Lower lobe of right lung (tissue), 2 donors: ENCODE measurements around the gene SEMA6A. TPM values are rescaled to one million over a fixed set of nuclear protein-coding genes. Genes with fewer than 3 reads are reported as not detected.

Source experiments
- ATAC-seq, 2 donors: fragments of 200-7000 bp; cut with Tn5 transposase; one replicate each; pipeline ENCODE4 v1.9.1; 2020 to 2022; ENCODE audit warnings: mild to moderate bottlenecking in 2 of 2, moderate library complexity in 2 of 2
- DNase-seq: peaks from one replicate; pipeline ENCODE4 v3.0.0-alpha.2; 2020
- H3K27ac ChIP-seq: fragments of 200-600 bp; one replicate; pipeline ENCODE4 v1.8.0; 2022
- H3K27me3 ChIP-seq: fragments of 200-600 bp; one replicate; pipeline ENCODE4 v1.8.0; 2022; ENCODE audit warnings: low read depth
- H3K36me3 ChIP-seq: fragments of 200-600 bp; one replicate; pipeline ENCODE4 v1.8.0; 2022; ENCODE audit warnings: mild to moderate bottlenecking
- H3K4me1 ChIP-seq: fragments of 200-600 bp; one replicate; pipeline ENCODE4 v1.8.0; 2022
- H3K4me3 ChIP-seq: fragments of 200-600 bp; one replicate; pipeline ENCODE4 v1.8.0; 2022; ENCODE audit warnings: mild to moderate bottlenecking
- H3K9me3 ChIP-seq: fragments of 200-600 bp; one replicate; pipeline ENCODE4 v1.8.0; 2022
- intact Hi-C: fragments of 100-400 bp; cut with DNase I; formaldehyde crosslinking; loops from one replicate; pipeline ENCODE4 v1.11.0; 2022
- total RNA-seq: library from RNA; stranded (reverse); fragmentation: NEBNext Ultra II Directional; extraction: Animal tissue kit (Norgen Biotek cat#: 25700); gene quantifications from one replicate; pipeline ENCODE4 v1.2.1, GENCODE V29; 2021
- TF ChIP-seq, protein P1 (sequence below): fragments of 200-600 bp; IDR thresholded peaks from one replicate; pipeline ENCODE4 v1.8.0; 2022; ENCODE audit warnings: antibody characterized with exemption, mild to moderate bottlenecking
- donor health status: DM: no; HTN: yes; CAD: no; lungs with severe emphysema.

Gene SEMA6A
- total RNA-seq, 1 donor from 2014 or later: 44.3 TPM

DNA sequence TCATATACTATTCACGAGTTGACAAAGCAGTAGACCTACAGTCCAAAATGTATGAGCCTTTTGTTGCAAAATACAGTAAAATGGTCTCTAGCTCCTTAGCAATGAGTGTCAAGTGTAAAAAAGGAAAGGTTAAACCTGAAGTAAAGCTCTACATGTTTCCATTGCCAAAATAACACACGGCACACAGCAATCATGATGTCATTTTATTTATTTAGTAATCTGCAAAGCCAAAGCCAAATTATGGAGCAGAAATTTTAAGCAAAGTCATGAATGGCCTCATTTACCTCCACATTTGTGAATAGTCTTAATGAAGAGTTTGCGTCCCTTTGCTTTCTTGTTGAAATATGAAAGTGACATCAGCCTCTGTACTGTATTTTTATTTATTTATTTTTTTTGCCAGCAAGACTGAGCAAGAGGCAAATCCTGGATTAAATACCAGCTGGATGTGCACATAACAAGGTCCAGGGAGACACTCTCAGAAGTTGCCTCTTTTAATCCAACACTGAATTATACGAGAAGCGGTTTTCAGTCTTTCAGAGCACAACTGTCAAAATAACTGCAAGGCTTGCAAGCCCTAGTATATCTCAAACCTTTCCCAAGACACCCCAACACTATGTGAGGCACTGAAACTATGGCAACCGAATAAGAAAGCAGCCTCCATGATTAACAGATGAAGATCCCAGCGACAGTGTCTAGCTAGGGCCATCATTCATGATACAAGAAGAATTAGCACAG lies 9.7 kb downstream of the SEMA6A start:
- DNase-seq: no peak
- Histone ChIP-seq H3K27me3 (peaks cover 12% of the 10 kb centered on the region), H3K9me3 (no peaks in the 10 kb centered on the region), H3K4me3 (no peak overlapping the region), H3K4me1 (peaks cover 12% of the 10 kb centered on the region), H3K36me3 (no peaks in the 10 kb centered on the region), H3K27ac (no peak overlapping the region)
- no peak for ATAC-seq
- intact Hi-C loops: no loop called here
- TF ChIP-seq, protein P1, sequence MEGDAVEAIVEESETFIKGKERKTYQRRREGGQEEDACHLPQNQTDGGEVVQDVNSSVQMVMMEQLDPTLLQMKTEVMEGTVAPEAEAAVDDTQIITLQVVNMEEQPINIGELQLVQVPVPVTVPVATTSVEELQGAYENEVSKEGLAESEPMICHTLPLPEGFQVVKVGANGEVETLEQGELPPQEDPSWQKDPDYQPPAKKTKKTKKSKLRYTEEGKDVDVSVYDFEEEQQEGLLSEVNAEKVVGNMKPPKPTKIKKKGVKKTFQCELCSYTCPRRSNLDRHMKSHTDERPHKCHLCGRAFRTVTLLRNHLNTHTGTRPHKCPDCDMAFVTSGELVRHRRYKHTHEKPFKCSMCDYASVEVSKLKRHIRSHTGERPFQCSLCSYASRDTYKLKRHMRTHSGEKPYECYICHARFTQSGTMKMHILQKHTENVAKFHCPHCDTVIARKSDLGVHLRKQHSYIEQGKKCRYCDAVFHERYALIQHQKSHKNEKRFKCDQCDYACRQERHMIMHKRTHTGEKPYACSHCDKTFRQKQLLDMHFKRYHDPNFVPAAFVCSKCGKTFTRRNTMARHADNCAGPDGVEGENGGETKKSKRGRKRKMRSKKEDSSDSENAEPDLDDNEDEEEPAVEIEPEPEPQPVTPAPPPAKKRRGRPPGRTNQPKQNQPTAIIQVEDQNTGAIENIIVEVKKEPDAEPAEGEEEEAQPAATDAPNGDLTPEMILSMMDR: no peak

DNA sequence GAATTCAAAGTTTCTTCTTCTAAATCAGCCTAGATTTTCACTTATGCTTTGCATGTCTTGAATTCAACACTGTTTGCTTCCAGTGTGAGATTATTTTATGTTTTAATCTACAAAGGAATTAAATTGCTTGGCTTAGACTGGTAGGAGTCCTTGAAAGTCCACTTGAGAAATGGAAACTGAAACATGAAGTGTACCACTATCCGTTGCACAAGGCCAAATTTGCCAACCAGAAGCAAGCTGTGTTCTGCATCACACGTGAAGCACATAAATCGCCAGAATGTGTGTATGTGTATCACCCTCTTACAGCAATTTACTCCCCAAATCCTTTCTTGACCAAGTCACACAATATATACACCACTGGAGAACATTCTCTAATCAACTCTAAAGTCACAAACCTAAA lies 10.3 kb downstream of the SEMA6A start:
- peak in 1 of 2 donors; percentile 46 for ATAC-seq
- no peak overlapping the region for H3K27ac ChIP-seq
- TF ChIP-seq, protein P1: no peak
- peaks cover 6% of the 10 kb centered on the region for H3K27me3 ChIP-seq
- H3K9me3 ChIP-seq: no peaks in the 10 kb centered on the region
- intact Hi-C loops: no loop called here
- H3K4me3 ChIP-seq: no peak overlapping the region
- no peak for DNase-seq
- no peaks in the 10 kb centered on the region for H3K36me3 ChIP-seq
- H3K4me1 ChIP-seq: peaks cover 12% of the 10 kb centered on the region

DNA sequence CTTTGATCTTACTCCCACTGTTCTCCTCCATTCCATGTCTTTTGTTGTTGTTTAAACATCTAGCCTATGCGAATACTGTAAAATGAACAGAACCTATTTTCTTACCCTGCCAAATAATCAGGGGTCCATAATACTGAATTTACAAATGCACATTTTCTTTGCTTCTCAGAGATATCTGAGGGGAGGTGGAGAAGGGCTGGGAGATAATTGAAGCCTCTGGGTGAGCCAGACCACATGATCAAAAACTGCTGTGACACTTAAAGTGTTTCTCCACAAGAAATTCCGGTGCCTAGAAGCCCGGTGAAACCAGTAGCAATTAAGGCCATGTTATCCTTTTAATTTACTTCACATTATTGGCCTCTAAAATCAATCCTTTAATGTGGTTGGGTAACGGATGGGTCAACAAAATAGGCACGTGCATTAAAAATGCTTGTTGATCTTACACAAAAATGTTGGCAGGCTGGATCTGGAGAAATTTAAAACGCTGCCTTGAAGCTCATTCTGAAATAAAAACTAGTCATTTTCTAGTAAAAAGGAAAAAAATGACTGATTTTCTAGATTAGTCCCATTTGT lies 10.8 kb downstream of the SEMA6A start:
- H3K27ac ChIP-seq: no peak overlapping the region

DNA sequence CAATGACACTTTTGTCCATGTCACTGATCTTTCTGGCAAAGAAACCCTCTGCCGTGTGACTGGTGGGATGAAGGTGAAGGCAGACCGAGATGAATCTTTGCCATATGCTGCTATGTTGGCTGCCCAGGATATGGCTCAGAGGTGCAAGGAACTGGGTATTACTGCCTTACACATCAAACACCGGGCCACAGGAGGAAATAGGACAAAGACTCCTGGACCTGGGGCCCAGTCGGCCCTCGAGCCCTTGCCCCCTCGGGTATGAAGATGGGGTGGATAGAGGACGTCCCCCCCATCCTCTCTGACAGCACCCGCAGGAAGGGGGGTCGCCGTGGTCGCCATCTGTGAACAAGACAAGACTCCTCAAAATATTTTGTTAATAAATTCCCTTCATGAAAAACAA lies 12.0 kb downstream of the SEMA6A start:
- DNase-seq: no peak
- no peaks in the 10 kb centered on the region for H3K36me3 ChIP-seq

More for the DNA sequence above, 10.8 kb downstream of the SEMA6A start:
- no peak for DNase-seq
- peaks cover under 1% of the 10 kb centered on the region for H3K27me3 ChIP-seq
- no peaks in the 10 kb centered on the region for H3K9me3 ChIP-seq
- H3K4me3 ChIP-seq: no peak overlapping the region
- H3K4me1 ChIP-seq: peaks cover 12% of the 10 kb centered on the region
- intact Hi-C loops: no loop called here
- H3K36me3 ChIP-seq: no peaks in the 10 kb centered on the region
- ATAC-seq: no peak
- TF ChIP-seq, protein P1: no peak

DNA sequence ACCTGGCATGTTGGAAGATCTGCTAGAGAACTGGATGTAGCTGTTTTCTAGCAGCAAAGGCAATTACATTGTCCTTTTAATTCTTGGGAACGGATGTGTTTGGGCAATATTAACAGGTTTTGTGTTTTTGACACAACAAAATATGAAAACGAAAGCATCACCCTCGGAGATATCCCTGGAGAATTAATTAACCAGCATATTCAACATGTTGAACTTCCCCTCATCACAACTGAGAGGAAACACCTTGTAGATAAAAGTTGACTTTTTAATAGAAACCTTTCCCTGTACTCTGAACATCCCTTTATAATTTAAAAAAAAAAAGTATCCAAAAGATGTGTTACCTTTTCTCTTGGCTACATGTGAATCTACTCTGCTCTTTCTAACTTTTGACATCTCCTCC lies 13.0 kb downstream of the SEMA6A start:
- TF ChIP-seq, protein P1: no peak
- intact Hi-C loops: no loop called here
- Histone ChIP-seq H3K27ac (no peak overlapping the region), H3K4me3 (no peak overlapping the region), H3K4me1 (peaks cover 12% of the 10 kb centered on the region), H3K9me3 (no peaks in the 10 kb centered on the region), H3K36me3 (no peaks in the 10 kb centered on the region), H3K27me3 (no peaks in the 10 kb centered on the region)
- ATAC-seq: no peak
- no peak for DNase-seq

More for the DNA sequence above, 12.0 kb downstream of the SEMA6A start:
- Histone ChIP-seq H3K4me3 (no peak overlapping the region), H3K9me3 (no peaks in the 10 kb centered on the region), H3K27ac (no peak overlapping the region), H3K27me3 (no peaks in the 10 kb centered on the region), H3K4me1 (peaks cover 12% of the 10 kb centered on the region)
- intact Hi-C loops: no loop called here
- TF ChIP-seq, protein P1: no peak
- ATAC-seq: no peak
